Measurements from ENCODE around the gene PAPOLG.
"Not testable (repeated sequence)": the region's sequence is repeated elsewhere in the genome, so short reads cannot be mapped to it uniquely, and the experiment has no call there.

The PAPOLG gene

GRCh38 chr2:60825666-60826065 lies 69.6 kb downstream of the PAPOLG start:
- DNase-seq: no peak

GRCh38 chr2:60826111-60826510 lies 70.0 kb downstream of the PAPOLG start:
- DNase-seq: no peak

- DNase-seq: not testable (repeated sequence)
Measured at GRCh38 chr2:60826860-60827259, 70.8 kb downstream of the PAPOLG start.

GRCh38 chr2:60827369-60827768 lies 71.3 kb downstream of the PAPOLG start:
- DNase-seq: no peak

- DNase-seq: no peak
Measured at GRCh38 chr2:60830991-60831390, 74.9 kb downstream of the PAPOLG start.

GRCh38 chr2:60831921-60832320 lies 75.9 kb downstream of the PAPOLG start:
- DNase-seq: no peak

GRCh38 chr2:60832621-60833020 lies 76.6 kb downstream of the PAPOLG start:
- DNase-seq: no peak

- no peak for DNase-seq
Measured at GRCh38 chr2:60834270-60834717, 78.2 kb downstream of the PAPOLG start.

- no peak for DNase-seq
Measured at GRCh38 chr2:60836491-60836890, 80.4 kb downstream of the PAPOLG start.

- DNase-seq: no peak
Measured at GRCh38 chr2:60837123-60837522, 81.1 kb downstream of the PAPOLG start.

- no peak for DNase-seq
Measured at GRCh38 chr2:60838481-60838880, 82.4 kb downstream of the PAPOLG start.

GRCh38 chr2:60839126-60839813 lies 83.2 kb downstream of the PAPOLG start:
- DNase-seq: no peak

GRCh38 chr2:60840880-60841279 lies 84.8 kb downstream of the PAPOLG start:
- no peak for DNase-seq

- no peak for DNase-seq
Measured at GRCh38 chr2:60843006-60843405, 86.9 kb downstream of the PAPOLG start.

GRCh38 chr2:60844105-60844504 lies 88.0 kb downstream of the PAPOLG start:
- DNase-seq: peak; percentile 31

- no peak for DNase-seq
Measured at GRCh38 chr2:60847854-60848253, 91.8 kb downstream of the PAPOLG start.

All from activated CD4-positive, alpha-beta T cell treated with anti-CD3 and anti-CD28 coated beads for 48 hours (primary cell).